B cell (primary cell): ENCODE measurements around the gene ADCY10.

Experiments
- CTCF ChIP-seq: fragments of 200-600 bp; IDR thresholded peaks from one replicate; pipeline ENCODE4 v1.8.0; 2022; ENCODE audit warnings: antibody characterized with exemption, mild to moderate bottlenecking
- EZH2 ChIP-seq: IDR thresholded peaks from 2 replicates; pipeline ENCODE4 v1.6.1; 2012; ENCODE audit warnings: borderline replicate concordance, low read depth, mild to moderate bottlenecking, moderate library complexity, low read length; ENCODE audit not compliant: insufficient read depth, poor library complexity, severe bottlenecking

DNA sequence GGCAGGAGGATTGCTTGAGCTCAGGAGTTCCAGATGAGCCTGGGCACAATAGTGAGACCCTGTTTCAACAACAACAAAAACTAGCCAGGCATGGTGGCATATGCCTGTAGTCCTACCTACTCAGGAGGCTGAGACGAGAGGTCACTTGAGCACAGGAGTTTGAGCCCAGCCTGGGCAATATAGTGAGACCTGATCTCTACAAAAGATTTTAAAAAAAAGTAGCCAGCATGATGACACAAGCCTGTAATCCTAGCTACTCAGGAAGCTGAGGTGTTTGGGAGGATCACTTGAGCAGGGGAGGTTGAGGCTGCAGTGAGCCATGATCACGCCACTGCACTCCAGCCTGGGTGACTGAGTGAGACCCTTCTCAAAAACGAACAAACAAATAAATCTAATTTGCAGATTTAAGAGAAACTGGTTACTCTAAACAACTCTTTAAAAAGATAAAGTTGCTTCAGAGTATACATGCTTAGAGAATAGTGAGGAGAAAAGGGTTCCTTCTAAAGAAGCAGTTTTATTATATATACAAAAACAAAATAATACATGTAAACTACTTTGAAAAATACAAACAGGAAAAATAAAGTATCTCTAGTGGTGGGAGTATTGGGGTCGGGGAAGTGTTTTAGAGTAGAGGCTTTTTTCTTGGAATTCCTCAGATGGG lies 88.4 kb downstream of the ADCY10 start:
- TF ChIP-seq CTCF (no peak), EZH2 (no peak)
